ENCODE data around the gene FBN3.
A peak's percentile ranks its signal among the peaks of the same experiment; 100 is the strongest.

FBN3 gene

GRCh38 chr19:8116437-8117293, 32.7 kb downstream of the FBN3 start:
- 0 out of 2 replicates have a peak overlapping the region, but pooled peaks have one; percentile 18 for H3K27ac ChIP-seq (ENCODE audit: low read depth, low read length)
- peaks cover 14% of the 10 kb centered on the region; the same call in 1 of the 2 replicates for H3K4me1 ChIP-seq (ENCODE audit: control insufficient read depth, insufficient read depth, low read length)
- H3K9ac ChIP-seq (ENCODE audit: low read length) = no peak overlapping the region
- H3K36me3 ChIP-seq (ENCODE audit: control insufficient read depth, insufficient read depth, low read length) = peaks cover 44% of the 10 kb centered on the region
- no peaks in the 10 kb centered on the region for H3K9me3 ChIP-seq (ENCODE audit: control insufficient read depth, insufficient read depth, low read depth, low read length)
- no peak overlapping the region for H3K4me3 ChIP-seq (ENCODE audit: low read depth, low read length)
- H3K27me3 ChIP-seq (ENCODE audit: control insufficient read depth, insufficient read depth, low read length) = no peaks in the 10 kb centered on the region

DNA sequence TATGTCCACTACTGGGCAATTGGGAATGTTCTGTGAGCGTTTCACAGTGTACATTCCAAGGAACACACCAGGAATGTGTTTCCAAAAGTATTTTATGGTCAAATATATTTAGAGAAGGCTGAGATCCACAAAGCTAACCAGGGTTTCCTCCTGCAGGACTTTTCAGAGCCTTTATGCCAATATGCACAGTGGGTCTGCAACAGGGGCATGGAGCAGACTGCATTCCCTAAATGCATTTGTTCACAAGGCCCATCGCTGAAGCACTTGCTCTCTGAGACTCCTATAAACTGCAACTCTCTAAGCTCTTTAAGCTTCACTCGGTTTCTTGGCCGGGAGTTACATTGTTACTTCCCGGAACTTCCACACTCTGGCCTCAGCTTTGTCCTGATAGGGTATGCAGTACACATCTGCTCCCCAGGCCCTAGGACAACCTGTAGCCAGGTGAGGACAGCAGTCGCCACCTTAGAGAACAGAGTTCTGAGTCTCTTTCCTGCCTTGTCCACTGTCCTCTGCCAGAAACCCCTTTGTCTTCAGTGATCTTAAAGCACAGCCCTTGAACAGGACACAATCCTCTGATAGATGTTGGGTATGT, 33.5 kb downstream of the FBN3 start:
- no peaks in the 10 kb centered on the region for H3K9me3 ChIP-seq (ENCODE audit: control insufficient read depth, insufficient read depth, low read depth, low read length)
- no peaks in the 10 kb centered on the region for H3K27me3 ChIP-seq (ENCODE audit: control insufficient read depth, insufficient read depth, low read length)

DNA sequence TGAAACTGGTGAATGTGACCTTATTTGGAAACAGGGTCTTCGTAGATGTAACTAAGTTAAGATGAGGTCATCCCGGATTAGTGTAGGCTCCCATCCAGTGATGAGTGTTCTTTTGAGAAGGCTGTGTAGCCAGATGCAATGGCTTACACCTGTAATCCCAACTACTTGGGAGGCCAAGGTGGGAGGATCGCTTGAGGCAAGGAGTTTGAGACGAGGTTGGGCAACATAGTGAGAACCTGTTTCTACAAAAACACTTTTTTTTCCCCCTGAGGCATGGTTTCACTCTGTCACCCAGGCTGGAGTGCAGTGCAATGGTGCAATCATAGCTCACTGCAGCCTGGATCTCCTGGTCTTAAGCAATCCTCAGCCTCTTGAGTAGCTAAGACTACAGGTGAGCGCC, 36.4 kb downstream of the FBN3 start:
- H3K4me1 ChIP-seq (ENCODE audit: control insufficient read depth, insufficient read depth, low read length) = 0 out of 2 replicates have a peak, but pooled peaks cover 2% of the 10 kb centered on the region
- no peak overlapping the region for H3K4me3 ChIP-seq (ENCODE audit: low read depth, low read length)
- peak overlapping the region; percentile 32; the same call in 1 of the 2 replicates for H3K27ac ChIP-seq (ENCODE audit: low read depth, low read length)
- H3K27me3 ChIP-seq (ENCODE audit: control insufficient read depth, insufficient read depth, low read length) = no peaks in the 10 kb centered on the region
- no peaks in the 10 kb centered on the region for H3K9me3 ChIP-seq (ENCODE audit: control insufficient read depth, insufficient read depth, low read depth, low read length)
- peak overlapping the region; percentile 48 for H3K9ac ChIP-seq (ENCODE audit: low read length)
- H3K36me3 ChIP-seq (ENCODE audit: control insufficient read depth, insufficient read depth, low read length) = peaks cover 65% of the 10 kb centered on the region

More for the DNA sequence above, 33.5 kb downstream of the FBN3 start:
- Histone ChIP-seq H3K36me3 (ENCODE audit: control insufficient read depth, insufficient read depth, low read length) (peaks cover 49% of the 10 kb centered on the region), H3K4me3 (ENCODE audit: low read depth, low read length) (no peak overlapping the region), H3K4me1 (ENCODE audit: control insufficient read depth, insufficient read depth, low read length) (peaks cover 8% of the 10 kb centered on the region; the same call in 1 of the 2 replicates), H3K9ac (ENCODE audit: low read length) (no peak overlapping the region), H3K27ac (ENCODE audit: low read depth, low read length) (no peak overlapping the region)

GRCh38 chr19:8111376-8111775, 38.0 kb downstream of the FBN3 start:
- no peak overlapping the region for H3K4me3 ChIP-seq (ENCODE audit: low read depth, low read length)
- no peak overlapping the region; the same call in 1 of the 2 replicates for H3K27ac ChIP-seq (ENCODE audit: low read depth, low read length)
- H3K9me3 ChIP-seq (ENCODE audit: control insufficient read depth, insufficient read depth, low read depth, low read length) = no peaks in the 10 kb centered on the region
- 0 out of 2 replicates have a peak, but pooled peaks cover 2% of the 10 kb centered on the region for H3K4me1 ChIP-seq (ENCODE audit: control insufficient read depth, insufficient read depth, low read length)
- peaks cover 67% of the 10 kb centered on the region for H3K36me3 ChIP-seq (ENCODE audit: control insufficient read depth, insufficient read depth, low read length)
- H3K9ac ChIP-seq (ENCODE audit: low read length) = no peak overlapping the region
- H3K27me3 ChIP-seq (ENCODE audit: control insufficient read depth, insufficient read depth, low read length) = no peaks in the 10 kb centered on the region

- H3K36me3 ChIP-seq (ENCODE audit: control insufficient read depth, insufficient read depth, low read length) = peaks cover 68% of the 10 kb centered on the region
- no peak overlapping the region for H3K9ac ChIP-seq (ENCODE audit: low read length)
- no peaks in the 10 kb centered on the region for H3K27me3 ChIP-seq (ENCODE audit: control insufficient read depth, insufficient read depth, low read length)
- 0 out of 2 replicates have a peak, but pooled peaks cover 2% of the 10 kb centered on the region for H3K4me1 ChIP-seq (ENCODE audit: control insufficient read depth, insufficient read depth, low read length)
- no peak overlapping the region; the same call in 1 of the 2 replicates for H3K27ac ChIP-seq (ENCODE audit: low read depth, low read length)
- H3K9me3 ChIP-seq (ENCODE audit: control insufficient read depth, insufficient read depth, low read depth, low read length) = no peaks in the 10 kb centered on the region
- H3K4me3 ChIP-seq (ENCODE audit: low read depth, low read length) = no peak overlapping the region
Observed at GRCh38 chr19:8110931-8111330, 38.5 kb downstream of the FBN3 start.

GRCh38 chr19:8109890-8110662, 39.3 kb downstream of the FBN3 start:
- Histone ChIP-seq H3K27me3 (ENCODE audit: control insufficient read depth, insufficient read depth, low read length) (no peaks in the 10 kb centered on the region), H3K9ac (ENCODE audit: low read length) (no peak overlapping the region), H3K36me3 (ENCODE audit: control insufficient read depth, insufficient read depth, low read length) (peaks cover 68% of the 10 kb centered on the region), H3K4me1 (ENCODE audit: control insufficient read depth, insufficient read depth, low read length) (0 out of 2 replicates have a peak, but pooled peaks cover 2% of the 10 kb centered on the region), H3K4me3 (ENCODE audit: low read depth, low read length) (no peak overlapping the region), H3K27ac (ENCODE audit: low read depth, low read length) (no peak overlapping the region), H3K9me3 (ENCODE audit: control insufficient read depth, insufficient read depth, low read depth, low read length) (no peaks in the 10 kb centered on the region)

DNA sequence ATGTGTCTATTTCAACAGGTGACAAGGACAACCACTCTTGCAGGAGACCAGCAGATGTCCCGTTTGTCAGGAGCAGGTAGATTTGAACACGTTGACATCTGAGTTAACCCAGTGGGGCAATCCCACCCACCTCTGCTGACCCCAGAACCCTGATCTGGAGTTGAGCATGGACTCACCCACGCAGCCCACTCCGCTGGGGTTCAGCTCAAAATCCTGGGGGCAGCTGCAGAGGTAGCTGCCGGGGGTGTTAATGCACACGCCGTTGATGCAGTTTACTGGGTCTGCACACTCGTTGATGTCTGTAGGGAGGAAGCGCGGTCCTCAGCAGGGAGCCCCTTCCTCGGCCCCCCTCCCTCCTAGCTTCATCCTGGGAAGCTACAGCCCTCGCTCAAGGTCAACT, 39.9 kb downstream of the FBN3 start:
- Histone ChIP-seq H3K4me1 (ENCODE audit: control insufficient read depth, insufficient read depth, low read length) (0 out of 2 replicates have a peak, but pooled peaks cover 2% of the 10 kb centered on the region), H3K36me3 (ENCODE audit: control insufficient read depth, insufficient read depth, low read length) (peaks cover 68% of the 10 kb centered on the region), H3K9me3 (ENCODE audit: control insufficient read depth, insufficient read depth, low read depth, low read length) (no peaks in the 10 kb centered on the region), H3K9ac (ENCODE audit: low read length) (no peak overlapping the region), H3K4me3 (ENCODE audit: low read depth, low read length) (no peak overlapping the region), H3K27me3 (ENCODE audit: control insufficient read depth, insufficient read depth, low read length) (no peaks in the 10 kb centered on the region), H3K27ac (ENCODE audit: low read depth, low read length) (no peak overlapping the region)

DNA sequence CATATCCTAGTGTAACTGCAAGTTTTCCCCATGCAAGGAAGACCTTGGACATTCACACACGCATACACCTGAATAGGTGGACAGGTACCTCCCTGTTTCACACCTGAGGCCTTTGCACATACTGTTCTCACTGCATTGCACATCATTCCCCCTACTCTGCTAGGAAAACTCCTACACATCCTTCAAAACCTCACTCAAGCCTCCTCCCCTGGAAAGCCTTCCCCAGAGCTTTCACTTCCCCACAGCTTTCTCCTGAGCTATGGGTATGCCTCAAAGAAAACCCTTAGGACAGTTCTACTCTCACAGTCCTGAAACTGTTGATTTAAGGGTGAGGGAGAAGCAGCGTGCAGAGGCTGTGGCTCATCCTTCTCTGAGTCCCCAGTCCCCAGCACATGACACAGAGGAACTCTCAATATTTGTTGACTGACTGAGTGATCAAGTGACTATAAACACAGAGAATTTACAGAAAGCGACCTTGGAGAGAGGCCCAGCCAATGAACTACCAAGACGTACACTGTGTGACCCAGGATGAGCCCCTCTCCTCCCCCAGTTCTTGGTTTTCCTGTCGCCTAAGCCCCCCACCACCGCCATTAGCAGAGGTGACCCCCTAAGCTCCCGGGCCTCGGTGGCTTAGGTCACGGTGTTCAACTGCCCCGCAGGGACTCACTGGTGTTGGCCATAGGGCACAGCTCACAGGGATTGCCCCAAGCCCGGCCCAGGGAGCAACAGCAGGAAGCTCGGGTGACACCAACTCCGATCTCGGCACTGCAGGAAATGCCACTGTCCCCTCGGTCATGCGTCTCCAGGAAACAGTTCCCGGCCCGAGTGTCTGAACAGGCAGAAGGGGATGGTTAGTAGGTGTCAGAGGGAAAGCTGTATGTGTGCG, 40.6 kb downstream of the FBN3 start:
- no peaks in the 10 kb centered on the region for H3K9me3 ChIP-seq (ENCODE audit: control insufficient read depth, insufficient read depth, low read depth, low read length)
- H3K27me3 ChIP-seq (ENCODE audit: control insufficient read depth, insufficient read depth, low read length) = no peaks in the 10 kb centered on the region
- peaks cover 69% of the 10 kb centered on the region for H3K36me3 ChIP-seq (ENCODE audit: control insufficient read depth, insufficient read depth, low read length)
- no peak overlapping the region for H3K4me3 ChIP-seq (ENCODE audit: low read depth, low read length)
- H3K9ac ChIP-seq (ENCODE audit: low read length) = no peak overlapping the region
- no peak overlapping the region for H3K27ac ChIP-seq (ENCODE audit: low read depth, low read length)
- 0 out of 2 replicates have a peak, but pooled peaks cover 2% of the 10 kb centered on the region for H3K4me1 ChIP-seq (ENCODE audit: control insufficient read depth, insufficient read depth, low read length)

DNA sequence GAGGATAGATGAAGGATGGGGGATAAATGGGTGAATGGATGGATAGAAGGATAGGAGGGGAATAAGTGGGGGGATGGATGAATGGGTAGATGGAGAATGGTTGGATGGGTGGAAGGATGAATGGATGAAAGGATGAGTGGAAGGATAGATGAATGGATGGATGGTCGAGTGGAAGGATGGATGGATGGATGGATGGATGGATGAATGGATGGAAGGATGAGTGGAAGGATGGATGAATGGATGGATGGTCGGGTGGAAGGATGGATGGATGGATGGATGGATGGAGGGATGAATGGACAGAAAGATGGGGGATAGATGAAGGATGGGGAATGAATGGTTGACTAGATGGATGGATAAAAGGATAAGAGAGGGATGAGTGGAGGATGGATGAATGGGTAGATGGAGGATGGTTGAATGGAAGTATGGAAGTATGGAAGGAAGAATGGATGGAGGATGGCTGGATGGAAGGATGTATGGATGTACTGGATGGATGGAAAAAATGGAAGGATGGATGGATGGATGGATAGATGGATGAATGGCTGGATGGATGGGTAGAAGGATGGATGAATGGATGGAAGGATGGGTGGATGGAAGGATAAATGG, 42.0 kb downstream of the FBN3 start:
- Histone ChIP-seq H3K9ac (ENCODE audit: low read length) (no peak overlapping the region), H3K27ac (ENCODE audit: low read depth, low read length) (no peak overlapping the region), H3K4me3 (ENCODE audit: low read depth, low read length) (no peak overlapping the region), H3K4me1 (ENCODE audit: control insufficient read depth, insufficient read depth, low read length) (no peaks in the 10 kb centered on the region), H3K9me3 (ENCODE audit: control insufficient read depth, insufficient read depth, low read depth, low read length) (no peaks in the 10 kb centered on the region), H3K27me3 (ENCODE audit: control insufficient read depth, insufficient read depth, low read length) (no peaks in the 10 kb centered on the region), H3K36me3 (ENCODE audit: control insufficient read depth, insufficient read depth, low read length) (peaks cover 78% of the 10 kb centered on the region)

DNA sequence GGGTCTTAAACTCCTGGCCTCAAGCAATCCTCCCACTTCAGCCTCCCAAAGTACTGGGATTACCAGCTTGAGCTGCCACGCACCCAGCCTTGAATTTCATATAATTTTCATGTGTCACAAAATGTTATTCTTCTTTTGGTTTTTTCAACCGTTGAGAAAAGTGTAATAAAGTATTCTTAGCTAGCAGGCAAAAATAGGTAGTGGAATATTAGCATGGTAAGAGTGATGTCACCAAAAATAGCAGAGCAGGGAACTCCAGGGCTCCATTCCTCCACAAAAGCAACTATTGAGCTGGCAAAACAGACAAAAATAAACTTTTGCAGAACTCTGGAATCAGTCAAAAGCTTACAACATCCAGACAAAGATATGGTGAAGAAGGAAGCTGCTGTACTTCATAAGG, 43.9 kb downstream of the FBN3 start:
- Histone ChIP-seq H3K4me3 (ENCODE audit: low read depth, low read length) (no peak overlapping the region), H3K27ac (ENCODE audit: low read depth, low read length) (no peak overlapping the region), H3K4me1 (ENCODE audit: control insufficient read depth, insufficient read depth, low read length) (no peaks in the 10 kb centered on the region), H3K9ac (ENCODE audit: low read length) (no peak overlapping the region), H3K27me3 (ENCODE audit: control insufficient read depth, insufficient read depth, low read length) (no peaks in the 10 kb centered on the region), H3K9me3 (ENCODE audit: control insufficient read depth, insufficient read depth, low read depth, low read length) (no peaks in the 10 kb centered on the region), H3K36me3 (ENCODE audit: control insufficient read depth, insufficient read depth, low read length) (peaks cover 82% of the 10 kb centered on the region)
